C4-2B (cell line): ENCODE results near the gene SYNGR4.
A peak's percentile ranks its signal among the peaks of the same experiment; 100 is the strongest.

Experiments
- H3K27ac ChIP-seq: fragments of 450-650 bp; 2 replicates; pipeline ENCODE4 v1.5.1; 2017
- CTCF ChIP-seq: fragments of 450-650 bp; conservative IDR thresholded peaks from 2 replicates; pipeline ENCODE4 v1.5.1; 2017; ENCODE audit warnings: mild to moderate bottlenecking
- ZFX ChIP-seq: fragments of 450-650 bp; IDR thresholded peaks from 2 replicates; pipeline ENCODE4 v1.6.1; 2017

Gene SYNGR4

GRCh38 chr19:48355365-48355954, 8.7 kb upstream of the SYNGR4 start:
- TF ChIP-seq CTCF (no peak), ZFX (no peak)
- no peak overlapping the region for H3K27ac ChIP-seq

- no peak overlapping the region for H3K27ac ChIP-seq
- TF ChIP-seq ZFX = no peak
- TF ChIP-seq CTCF = no peak
Measured at GRCh38 chr19:48359123-48359522, 5.0 kb upstream of the SYNGR4 start.

- H3K27ac ChIP-seq = no peak overlapping the region
- TF ChIP-seq CTCF = no peak
- TF ChIP-seq ZFX = no peak
Measured at GRCh38 chr19:48361912-48362311, 2.3 kb upstream of the SYNGR4 start.

- peak overlapping the region; percentile 93 for H3K27ac ChIP-seq
- TF ChIP-seq ZFX (peak; percentile 54; the same call in 1 of the 2 replicates), CTCF (no peak)
Measured at GRCh38 chr19:48362716-48363499, 1.3 kb upstream of the SYNGR4 start.

GRCh38 chr19:48363500-48363809, 712 bp upstream of the SYNGR4 start:
- TF ChIP-seq ZFX (peak; percentile 4; the same call in 1 of the 2 replicates), CTCF (no peak)
- peak overlapping the region; percentile 93 for H3K27ac ChIP-seq

GRCh38 chr19:48364598-48365348, 606 bp downstream of the SYNGR4 start:
- TF ChIP-seq CTCF (no peak), ZFX (no peak)
- H3K27ac ChIP-seq = peak overlapping the region; percentile 93

- H3K27ac ChIP-seq = no peak overlapping the region
- TF ChIP-seq CTCF (no peak), ZFX (no peak)
Measured at GRCh38 chr19:48365602-48366001, 1.4 kb downstream of the SYNGR4 start.
